Measurements from ENCODE around the gene SGSM1.

DNA sequence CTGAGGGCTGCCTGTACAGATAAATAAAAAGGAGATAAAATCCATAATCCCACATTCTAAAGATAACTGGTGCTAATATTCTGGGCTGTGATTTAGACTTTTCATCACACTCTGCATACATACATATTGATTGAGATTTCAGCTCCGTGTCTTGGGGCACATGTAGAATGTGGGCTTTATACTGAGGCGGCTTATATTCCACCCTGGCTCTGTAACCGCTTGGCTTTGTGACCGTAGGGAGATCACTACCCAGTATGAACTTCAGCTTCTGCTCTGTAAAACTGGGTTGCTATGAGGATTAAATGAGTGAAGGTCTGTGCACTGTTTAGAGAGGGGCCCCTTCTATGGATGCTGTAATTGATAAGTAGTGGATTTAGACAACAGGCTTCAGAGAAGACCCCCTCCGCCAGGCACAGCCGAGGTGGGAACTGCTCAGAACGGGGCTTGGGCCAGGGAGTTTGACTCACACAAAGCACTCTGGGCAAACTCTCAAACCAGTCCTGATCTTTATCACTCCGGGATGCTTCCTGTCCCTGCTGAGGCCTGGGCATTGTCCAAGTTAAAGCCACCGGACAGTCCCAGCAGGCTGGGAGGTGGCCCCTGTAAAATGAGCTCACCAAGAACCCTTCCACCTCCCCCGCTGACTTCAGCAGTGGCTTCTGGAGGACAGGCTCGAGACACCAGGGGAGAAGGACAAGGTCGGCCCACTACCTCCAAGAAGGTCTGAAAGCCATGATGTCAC lies 163.7 kb downstream of the SGSM1 start:
- TF ChIP-seq, protein P1, sequence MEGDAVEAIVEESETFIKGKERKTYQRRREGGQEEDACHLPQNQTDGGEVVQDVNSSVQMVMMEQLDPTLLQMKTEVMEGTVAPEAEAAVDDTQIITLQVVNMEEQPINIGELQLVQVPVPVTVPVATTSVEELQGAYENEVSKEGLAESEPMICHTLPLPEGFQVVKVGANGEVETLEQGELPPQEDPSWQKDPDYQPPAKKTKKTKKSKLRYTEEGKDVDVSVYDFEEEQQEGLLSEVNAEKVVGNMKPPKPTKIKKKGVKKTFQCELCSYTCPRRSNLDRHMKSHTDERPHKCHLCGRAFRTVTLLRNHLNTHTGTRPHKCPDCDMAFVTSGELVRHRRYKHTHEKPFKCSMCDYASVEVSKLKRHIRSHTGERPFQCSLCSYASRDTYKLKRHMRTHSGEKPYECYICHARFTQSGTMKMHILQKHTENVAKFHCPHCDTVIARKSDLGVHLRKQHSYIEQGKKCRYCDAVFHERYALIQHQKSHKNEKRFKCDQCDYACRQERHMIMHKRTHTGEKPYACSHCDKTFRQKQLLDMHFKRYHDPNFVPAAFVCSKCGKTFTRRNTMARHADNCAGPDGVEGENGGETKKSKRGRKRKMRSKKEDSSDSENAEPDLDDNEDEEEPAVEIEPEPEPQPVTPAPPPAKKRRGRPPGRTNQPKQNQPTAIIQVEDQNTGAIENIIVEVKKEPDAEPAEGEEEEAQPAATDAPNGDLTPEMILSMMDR (conservative IDR thresholded peaks at IDR 0.05; ENCODE audit: low read depth, low read length): no peak
- TF ChIP-seq NFE2L2 (IDR thresholded peaks at IDR 0.05; ENCODE audit: low read depth, low read length) (no peak), POLR2A (IDR thresholded peaks at IDR 0.05; ENCODE audit: low read depth, low read length) (no peak), CEBPB (IDR thresholded peaks at IDR 0.05; ENCODE audit: low read depth, low read length) (no peak), BHLHE40 (IDR thresholded peaks at IDR 0.05; ENCODE audit: low read depth, low read length) (no peak), RCOR1 (IDR thresholded peaks at IDR 0.05; ENCODE audit: insufficient replicate concordance, low read length) (no peak)

Measured in IMR-90 (cell line).